Pons (tissue), 1 donor: Measurements from ENCODE around the gene FAM107A.

ENCODE experiments used
- DNase-seq: peaks from one replicate; pipeline ENCODE4 v3.0.0-alpha.2; 2016; ENCODE audit warnings: low spot score

FAM107A gene, protein sequence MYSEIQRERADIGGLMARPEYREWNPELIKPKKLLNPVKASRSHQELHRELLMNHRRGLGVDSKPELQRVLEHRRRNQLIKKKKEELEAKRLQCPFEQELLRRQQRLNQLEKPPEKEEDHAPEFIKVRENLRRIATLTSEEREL

GRCh38 chr3:58577269-58577821 is at the start of gene FAM107A:
Gene FAM107A, minus strand, starts transcription at chr3:58577391. Its CDS starts 7,531 bp downstream, at chr3:58569860.
- peak; percentile 61 for DNase-seq

DNA sequence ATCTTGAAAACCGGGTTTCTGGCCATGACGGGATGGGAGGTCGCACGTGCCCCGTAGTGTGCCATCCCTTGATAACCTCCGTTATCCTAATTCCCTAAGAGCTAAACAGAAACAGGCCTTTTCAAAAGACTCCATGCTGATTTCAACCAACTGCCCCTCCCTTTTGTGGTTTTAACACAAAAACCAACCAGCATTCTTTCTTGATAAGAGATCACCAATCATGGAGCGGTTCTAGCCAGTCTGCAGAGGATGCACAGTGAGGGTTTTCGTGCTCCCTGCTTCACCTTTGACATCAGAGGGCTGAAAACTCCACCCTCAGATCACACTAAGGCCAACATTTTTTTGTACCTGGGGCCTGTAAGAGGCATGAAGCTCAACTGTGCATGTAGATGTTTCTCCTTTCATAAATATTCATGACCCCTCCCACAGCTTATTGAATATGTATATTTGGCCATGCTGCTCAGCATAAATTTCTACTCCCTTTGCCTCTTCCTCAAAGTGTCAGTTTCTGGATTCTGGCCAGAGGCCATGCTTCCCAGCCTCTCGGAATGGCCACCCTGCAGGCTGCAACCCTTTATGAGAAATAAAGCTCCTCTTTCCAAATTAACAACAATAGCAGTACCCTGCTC is 48.1 kb upstream of the FAM107A start:
- DNase-seq, result no peak

GRCh38 chr3:58624550-58624949 is 47.4 kb upstream of the FAM107A start:
- no peak for DNase-seq

- DNase-seq, result no peak
Measured at GRCh38 chr3:58623961-58624360, 46.8 kb upstream of the FAM107A start.

DNA sequence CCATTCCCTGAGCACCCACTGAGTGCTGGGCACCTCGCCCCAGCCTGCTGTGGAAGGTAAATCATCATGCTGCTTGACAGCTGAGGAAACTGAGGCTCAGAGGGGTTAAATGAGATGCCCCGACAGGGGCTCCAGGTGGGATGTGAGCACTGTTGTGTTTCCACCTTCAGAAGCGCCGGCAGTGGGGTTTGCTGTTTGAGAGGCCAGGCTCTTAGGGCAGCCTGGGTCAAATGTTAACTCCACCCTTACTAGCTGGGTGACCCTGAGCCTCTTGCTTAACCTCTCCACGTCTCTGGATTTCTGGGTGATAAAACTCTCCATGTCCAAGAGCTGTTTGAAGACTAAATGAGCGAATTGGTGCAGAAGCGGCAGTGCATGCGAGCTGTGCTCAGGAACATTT is 46.3 kb upstream of the FAM107A start:
- DNase-seq, result no peak

DNA sequence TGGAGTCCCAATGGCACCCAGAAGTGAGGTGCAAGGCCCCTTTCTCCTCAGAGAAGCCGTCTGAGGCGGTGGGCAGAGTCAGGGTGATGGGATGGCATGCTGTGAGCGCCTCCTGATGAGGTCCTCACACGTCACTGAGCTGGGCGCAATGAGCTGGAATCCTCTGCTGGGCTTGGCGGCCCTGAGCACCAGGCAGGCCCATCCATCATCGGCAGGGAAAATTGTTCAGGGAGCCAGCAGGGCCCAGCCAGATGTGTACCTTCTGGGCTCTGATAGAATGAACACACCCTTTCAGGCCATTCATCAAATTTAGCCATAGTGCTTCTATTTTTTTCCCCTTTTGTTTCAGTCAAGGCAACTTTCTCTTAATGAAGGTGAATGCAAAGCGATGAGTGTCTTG is 45.7 kb upstream of the FAM107A start:
- no peak for DNase-seq

GRCh38 chr3:58622436-58622835 is 45.2 kb upstream of the FAM107A start:
- no peak for DNase-seq

- no peak for DNase-seq
Measured at GRCh38 chr3:58621086-58621830, 44.1 kb upstream of the FAM107A start.

- no peak for DNase-seq
Measured at GRCh38 chr3:58620421-58620820, 43.2 kb upstream of the FAM107A start.

GRCh38 chr3:58617338-58617761 is 40.2 kb upstream of the FAM107A start:
- DNase-seq, result no peak

GRCh38 chr3:58613236-58614132 is 36.3 kb upstream of the FAM107A start:
- no peak for DNase-seq

GRCh38 chr3:58612830-58613229 is 35.6 kb upstream of the FAM107A start:
- no peak for DNase-seq

- no peak for DNase-seq
Measured at GRCh38 chr3:58609990-58610389, 32.8 kb upstream of the FAM107A start.

DNA sequence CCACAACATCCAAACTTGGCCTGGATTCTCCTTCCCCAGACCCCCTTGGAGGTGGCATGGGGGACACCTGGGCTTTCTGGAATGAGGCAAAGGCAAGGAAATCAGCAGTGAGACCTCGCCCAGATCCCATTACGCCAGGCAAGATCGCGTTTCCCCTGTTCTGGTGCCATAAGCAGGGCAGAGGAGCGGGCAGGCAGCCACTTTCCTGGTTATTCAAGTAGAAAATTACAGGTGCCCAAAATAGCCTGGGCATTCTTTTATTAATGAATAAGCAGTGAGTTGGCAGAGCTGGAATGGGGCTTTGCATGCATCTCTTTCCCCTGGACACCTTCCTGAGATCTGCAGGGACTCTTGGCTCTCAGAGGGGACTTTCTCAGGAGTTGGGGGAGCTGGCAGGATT is 31.5 kb upstream of the FAM107A start:
- peak; percentile 45 for DNase-seq

- DNase-seq, result no peak
Measured at GRCh38 chr3:58607816-58608215, 30.6 kb upstream of the FAM107A start.

- no peak for DNase-seq
Measured at GRCh38 chr3:58606693-58607092, 29.5 kb upstream of the FAM107A start.

GRCh38 chr3:58604031-58604430 is 26.8 kb upstream of the FAM107A start:
- no peak for DNase-seq

DNA sequence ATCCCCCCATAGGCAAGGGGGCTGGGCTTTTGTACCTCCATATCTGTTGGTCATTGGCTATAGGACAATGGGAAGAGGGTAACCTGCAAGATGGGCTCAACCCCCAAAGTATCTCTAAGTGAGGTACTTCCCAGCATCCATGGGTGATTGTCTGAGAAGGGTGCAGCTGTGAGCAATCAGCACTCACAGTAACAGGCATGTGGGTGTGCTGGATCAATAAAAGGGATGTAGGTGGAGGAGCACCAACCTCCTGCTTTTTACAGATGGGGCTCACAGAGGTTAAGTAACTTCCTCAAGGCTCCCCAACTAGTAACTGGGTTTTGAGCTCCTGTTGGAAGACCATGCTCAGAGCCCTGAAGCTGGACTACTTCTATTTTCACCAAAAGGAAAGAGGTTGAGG is 26.4 kb upstream of the FAM107A start:
- DNase-seq, result no peak

DNA sequence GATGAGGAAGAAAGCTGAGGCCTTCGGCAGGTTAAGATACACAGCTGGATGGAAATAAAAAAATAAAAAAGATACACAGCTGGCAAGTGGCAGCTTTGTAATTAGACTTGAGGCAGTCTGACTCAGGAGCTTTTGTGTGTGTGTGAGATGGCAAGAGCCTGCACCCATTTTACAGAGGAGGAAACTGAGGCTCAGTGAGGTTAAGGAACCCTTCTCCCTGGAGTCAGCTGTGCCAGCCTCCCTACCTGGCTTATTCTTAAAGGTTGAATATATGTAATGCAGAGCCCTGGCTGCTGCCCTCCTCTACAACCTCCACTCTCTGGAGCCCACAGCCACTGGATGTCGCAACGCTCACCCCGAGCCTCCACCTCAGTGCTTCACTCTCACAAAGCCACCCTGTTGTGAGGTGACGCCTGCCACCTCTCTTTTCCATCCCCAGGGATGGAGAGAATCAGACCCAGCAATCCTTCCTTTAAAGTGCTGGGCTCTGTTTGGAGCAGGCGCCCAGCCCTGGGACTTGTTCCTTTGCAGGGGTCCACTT is 20.6 kb upstream of the FAM107A start:
- DNase-seq, result no peak

DNA sequence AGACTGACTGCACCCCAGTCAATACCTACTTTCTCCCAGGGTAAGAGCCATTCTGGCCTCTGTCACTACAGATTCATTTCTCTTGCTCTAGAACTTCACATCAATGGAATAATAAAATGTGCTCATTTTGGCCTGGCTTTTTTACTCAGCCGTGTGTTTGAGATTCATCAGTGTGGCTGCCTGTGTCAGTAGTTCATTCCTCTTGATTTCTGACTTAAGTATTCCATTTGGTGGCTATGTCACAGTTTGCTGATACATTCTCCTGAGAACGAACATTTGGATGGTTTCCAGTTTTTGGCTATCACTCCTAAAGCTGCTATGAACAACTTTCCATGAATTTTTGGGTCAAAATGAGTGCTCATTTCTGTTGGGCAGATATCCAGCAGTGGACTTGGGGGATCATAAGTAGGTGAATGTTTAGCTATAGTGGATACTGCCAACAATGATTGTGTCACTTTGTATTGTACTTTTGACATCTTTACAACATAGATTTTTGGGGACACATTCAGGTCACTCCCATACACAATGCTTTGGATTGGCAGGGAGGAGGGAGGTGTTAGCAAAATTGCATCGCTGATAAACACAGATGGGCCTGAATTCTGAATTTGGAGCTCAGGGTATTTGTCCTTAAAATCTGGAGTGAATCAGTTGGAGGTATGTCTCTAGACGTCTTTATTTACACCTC is 19.8 kb upstream of the FAM107A start:
- no peak for DNase-seq

DNA sequence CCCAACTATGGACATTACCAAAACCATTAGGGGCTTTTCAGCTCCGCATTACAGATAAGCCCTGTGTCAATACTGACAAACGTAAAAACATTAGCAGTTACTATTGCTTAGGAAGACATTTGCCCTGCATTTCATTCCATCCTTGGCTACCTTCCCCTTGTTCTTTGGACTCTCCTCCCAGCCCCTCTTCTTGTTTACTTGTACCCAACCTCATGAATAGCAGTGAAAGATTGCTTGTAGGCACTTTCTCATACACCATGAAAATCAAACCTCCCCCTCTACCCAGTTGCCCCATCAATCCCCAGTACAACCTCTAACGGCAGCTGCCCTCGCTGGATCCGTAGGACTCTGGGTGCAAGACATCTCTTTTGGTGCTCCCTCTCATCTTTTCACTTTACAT is 16.9 kb upstream of the FAM107A start:
- DNase-seq, result no peak
